ENCODE results near the gene LIN37.

GRCh38 chr19:35713904-35714495, 34.4 kb upstream of the LIN37 start:
- TF ChIP-seq CTCF (IDR thresholded peaks at IDR 0.05; ENCODE audit: insufficient read depth, low read length, poor library complexity, severe bottlenecking) (no peak), EZH2phosphoT487 (conservative IDR thresholded peaks at IDR 0.05; ENCODE audit: low read length) (no peak)
